Measurements from ENCODE around the gene ACAP3. TPM values are rescaled to one million over a fixed set of nuclear protein-coding genes. Genes with fewer than 3 reads are reported as not detected.

Gene ACAP3
- total and polyA plus RNA-seq, 2 experiments from 2014 or later = 8.1 to 31.9 TPM

- TF ChIP-seq REST (IDR thresholded peaks at IDR 0.05; ENCODE audit: unreplicated experiment) = no peak
These were observed 28.7 kb upstream of the ACAP3 start (continued) for GRCh38 chr1:1336446-1336845.

GRCh38 chr1:1335792-1336248, 28.1 kb upstream of the ACAP3 start:
- H3K4me3 Mint-ChIP-seq = no peak overlapping the region
- no peaks in the 10 kb centered on the region for H3K4me1 Mint-ChIP-seq
- H3K36me3 Mint-ChIP-seq (ENCODE audit: low read depth) = peaks cover 10% of the 10 kb centered on the region
- no peaks in the 10 kb centered on the region; the same call in 2 of the 3 replicates for H3K9me3 Mint-ChIP-seq
- ATAC-seq = no peak
- H3K9me2 ChIP-seq (ENCODE audit: insufficient read depth) = no peaks in the 10 kb centered on the region
- H3K79me2 ChIP-seq (replicated peaks; ENCODE audit: insufficient read depth) = no peaks in the 10 kb centered on the region
- H3K4me1 ChIP-seq (ENCODE audit: insufficient read depth) = no peaks in the 10 kb centered on the region
- no peak overlapping the region for H3K4me2 ChIP-seq
- no peak overlapping the region for H2AFZ ChIP-seq
- no peak overlapping the region for H3K27ac Mint-ChIP-seq
- no peaks in the 10 kb centered on the region for H4K20me1 ChIP-seq (replicated peaks; ENCODE audit: insufficient read depth)
- H3K27ac ChIP-seq (ENCODE audit: low read depth) = no peak overlapping the region
- peaks cover 9% of the 10 kb centered on the region for H3K27me3 Mint-ChIP-seq (ENCODE audit: insufficient read depth, low read depth, poor library complexity)
- H3F3A ChIP-seq (replicated peaks; ENCODE audit: low read depth) = peaks cover 10% of the 10 kb centered on the region
- no peaks in the 10 kb centered on the region for H3K27me3 ChIP-seq (ENCODE audit: insufficient read depth)
- H3K4me3 ChIP-seq = no peak overlapping the region
- H3K36me3 ChIP-seq (ENCODE audit: insufficient read depth) = no peaks in the 10 kb centered on the region
- DNase-seq (ENCODE audit: low spot score) = no peak
- TF ChIP-seq POLR2AphosphoS5 (IDR thresholded peaks at IDR 0.05; ENCODE audit: low read depth) (no peak), REST (IDR thresholded peaks at IDR 0.05; ENCODE audit: unreplicated experiment) (no peak), EZH2phosphoT487 (IDR thresholded peaks at IDR 0.05; ENCODE audit: unreplicated experiment) (no peak), ZNF462 (CRISPR knock-in tag; IDR thresholded peaks at IDR 0.05) (no peak), STAT1 (IDR thresholded peaks at IDR 0.05; ENCODE audit: unreplicated experiment) (no peak), CTCF (conservative IDR thresholded peaks at IDR 0.05; ENCODE audit: low read depth in 2 of 2) (no peak), ETS1 (IDR thresholded peaks at IDR 0.05) (no peak), CREB1 (CRISPR knock-in tag; IDR thresholded peaks at IDR 0.05; ENCODE audit: low read depth) (no peak)

All from GM23338 (cell line).